Suprapubic skin (tissue), 4 donors: ENCODE results near the gene HECTD3.

Experiments used
- POLR2A ChIP-seq, 2 donors: fragments of 450-650 bp; IDR thresholded peaks; one replicate each; pipeline ENCODE4 v1.6.1; 2017; ENCODE audit warnings: antibody characterized with exemption in 2 of 2, mild to moderate bottlenecking in 2 of 2, moderate library complexity in 2 of 2
- POLR2AphosphoS5 ChIP-seq, 3 donors: sonication (generic); formaldehyde crosslinking; IDR thresholded peaks; one replicate each; pipeline ENCODE4 v1.6.1; 2017; ENCODE audit warnings: antibody characterized with exemption in 3 of 3
- TF ChIP-seq, protein P1 (sequence below), 2 donors: fragments of 200-600 bp in 1 of 2; fragments of 450-650 bp in 1 of 2; sonication (generic) in 1 of 2; IDR thresholded peaks; one replicate each; pipeline ENCODE4 v1.5.1; 2016 to 2019; ENCODE audit warnings: antibody characterized with exemption in 2 of 2, mild to moderate bottlenecking in 1 of 2, moderate library complexity in 1 of 2

DNA sequence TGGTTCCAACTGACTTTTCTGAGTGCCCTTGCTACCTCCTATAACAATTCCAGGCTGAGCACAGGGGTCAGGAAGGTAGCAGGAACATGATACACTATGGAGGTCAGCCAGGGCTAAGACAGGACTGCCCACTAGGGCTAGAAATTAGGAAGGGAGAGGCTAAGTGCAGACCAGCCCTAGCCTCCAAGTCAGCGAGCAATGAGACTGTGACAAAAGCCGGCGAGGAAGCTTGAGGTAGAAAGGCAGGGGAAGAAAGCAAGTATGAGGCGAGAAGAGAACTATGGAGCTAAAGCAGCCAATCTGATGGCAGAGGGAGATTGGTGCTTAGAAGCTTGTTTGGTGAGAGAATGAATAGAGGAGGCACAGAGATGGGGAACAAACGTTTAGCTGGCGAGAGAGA lies 5.6 kb upstream of the HECTD3 start:
- TF ChIP-seq, protein P1, sequence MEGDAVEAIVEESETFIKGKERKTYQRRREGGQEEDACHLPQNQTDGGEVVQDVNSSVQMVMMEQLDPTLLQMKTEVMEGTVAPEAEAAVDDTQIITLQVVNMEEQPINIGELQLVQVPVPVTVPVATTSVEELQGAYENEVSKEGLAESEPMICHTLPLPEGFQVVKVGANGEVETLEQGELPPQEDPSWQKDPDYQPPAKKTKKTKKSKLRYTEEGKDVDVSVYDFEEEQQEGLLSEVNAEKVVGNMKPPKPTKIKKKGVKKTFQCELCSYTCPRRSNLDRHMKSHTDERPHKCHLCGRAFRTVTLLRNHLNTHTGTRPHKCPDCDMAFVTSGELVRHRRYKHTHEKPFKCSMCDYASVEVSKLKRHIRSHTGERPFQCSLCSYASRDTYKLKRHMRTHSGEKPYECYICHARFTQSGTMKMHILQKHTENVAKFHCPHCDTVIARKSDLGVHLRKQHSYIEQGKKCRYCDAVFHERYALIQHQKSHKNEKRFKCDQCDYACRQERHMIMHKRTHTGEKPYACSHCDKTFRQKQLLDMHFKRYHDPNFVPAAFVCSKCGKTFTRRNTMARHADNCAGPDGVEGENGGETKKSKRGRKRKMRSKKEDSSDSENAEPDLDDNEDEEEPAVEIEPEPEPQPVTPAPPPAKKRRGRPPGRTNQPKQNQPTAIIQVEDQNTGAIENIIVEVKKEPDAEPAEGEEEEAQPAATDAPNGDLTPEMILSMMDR (IDR thresholded peaks at IDR 0.05), result no peak
- TF ChIP-seq POLR2AphosphoS5 (IDR thresholded peaks at IDR 0.05), result no peak
- TF ChIP-seq POLR2A (IDR thresholded peaks at IDR 0.05), result no peak
